Activated CD4-positive, alpha-beta T cell treated with anti-CD3 and anti-CD28 coated beads, Interleukin-10, Interleukin-2, amounts not matched to agents 100 ng/mL and 50 ng/mL, durations not matched to agents 16 hours and 8 hours (primary cell): ENCODE results near the gene SULF2.

Experiments used
- DNase-seq: peaks from one replicate; pipeline ENCODE4 v3.0.0-alpha.2; 2020

Gene SULF2

GRCh38 chr20:47782920-47783552 lies 2.2 kb downstream of the SULF2 start:
- DNase-seq, result no peak

DNA sequence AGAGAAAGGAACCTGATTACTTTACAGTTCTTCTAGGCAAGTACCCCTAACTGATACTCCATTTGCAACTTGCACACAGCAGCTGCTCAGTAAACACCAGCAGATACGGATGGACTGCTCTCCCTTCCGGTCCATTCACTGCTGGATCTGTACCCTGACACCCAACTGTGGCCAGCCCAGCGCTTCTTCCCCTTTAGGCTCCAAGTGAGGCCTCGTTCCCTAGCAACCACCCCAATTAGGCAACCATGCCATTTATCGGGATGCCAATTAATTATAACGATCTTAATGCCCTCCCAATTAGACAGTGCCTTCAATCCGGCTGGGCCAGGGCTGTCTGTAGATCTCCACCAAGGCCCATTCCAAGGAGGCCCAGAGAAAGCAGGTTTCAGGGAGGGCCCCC lies 3.2 kb downstream of the SULF2 start:
- DNase-seq, result no peak

GRCh38 chr20:47781632-47782031 lies 3.6 kb downstream of the SULF2 start:
- DNase-seq, result no peak

DNA sequence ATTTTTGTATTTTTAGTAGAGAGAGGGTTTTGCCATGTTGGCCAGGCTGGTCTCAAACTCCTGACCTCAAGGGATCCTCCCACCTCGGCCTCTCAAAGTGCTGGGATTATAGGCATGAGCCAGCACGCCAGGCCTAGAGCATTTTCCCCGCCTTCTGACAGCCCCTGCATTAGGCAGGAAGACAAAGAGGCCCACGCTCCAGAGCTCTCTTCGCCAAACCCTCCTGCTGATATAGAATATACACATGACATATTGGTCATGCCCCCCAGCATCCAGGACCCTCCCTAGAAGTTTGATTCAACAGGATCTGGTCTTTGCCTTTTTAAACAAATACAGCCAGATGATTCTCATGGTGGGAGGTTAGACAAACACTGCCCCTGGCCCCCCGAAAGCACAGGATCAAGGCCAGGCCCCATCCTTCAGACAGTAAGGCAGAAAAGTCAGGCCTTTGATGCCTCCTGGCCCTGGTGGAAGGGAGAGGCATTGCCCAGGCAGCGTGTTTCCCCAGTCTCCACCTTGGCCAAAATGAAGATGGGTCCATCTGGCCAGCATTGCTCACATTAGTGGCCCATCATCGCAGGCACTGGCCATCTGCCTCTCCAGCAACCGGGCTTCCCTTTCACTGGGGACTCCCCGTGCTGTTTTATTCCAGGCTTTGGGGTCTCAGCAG lies 4.4 kb downstream of the SULF2 start:
- DNase-seq, result no peak

DNA sequence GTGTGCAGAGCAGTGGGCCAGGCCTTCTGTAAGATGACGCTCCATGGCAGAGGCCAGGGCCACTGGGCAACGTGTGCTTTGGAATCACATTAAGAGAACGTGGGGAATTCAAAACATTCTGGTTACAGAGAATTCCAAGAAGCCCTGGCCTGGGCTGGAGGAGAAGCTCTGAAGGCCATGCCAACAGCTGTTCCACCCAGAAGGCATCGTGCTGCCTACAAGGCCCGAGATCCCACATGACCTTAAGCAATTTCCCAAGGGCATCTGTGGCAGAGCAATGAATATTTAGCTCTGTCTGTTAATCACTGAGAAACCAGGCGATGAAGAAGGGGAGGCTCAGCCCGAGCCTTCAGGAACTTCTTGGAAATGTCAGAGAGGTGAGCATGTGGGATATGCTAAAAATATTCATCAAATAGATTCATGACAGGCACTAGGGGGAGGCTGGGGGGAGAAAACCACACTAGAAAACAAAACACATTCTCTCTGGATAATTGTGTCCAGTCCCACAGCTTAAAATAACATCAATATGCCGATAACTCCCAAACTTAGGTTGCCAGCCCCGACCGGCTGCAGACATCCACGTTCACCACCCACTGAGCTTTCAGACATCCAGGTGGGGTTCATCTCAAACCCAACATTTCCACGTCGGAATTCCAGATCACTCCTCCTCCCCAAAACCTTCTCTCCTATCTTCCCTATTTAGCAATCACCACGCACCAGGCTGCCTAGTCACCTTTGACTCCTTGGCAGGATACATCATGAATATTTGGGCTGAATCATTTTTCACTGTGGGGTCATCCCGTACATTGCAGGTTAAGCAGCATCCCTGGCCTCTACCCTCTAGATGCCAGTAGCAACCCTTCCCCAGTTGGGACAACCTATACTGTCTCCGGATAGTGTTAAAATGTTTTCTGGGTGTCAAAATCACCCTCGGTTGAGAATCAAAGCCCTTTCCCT lies 6.6 kb downstream of the SULF2 start:
- DNase-seq, result no peak

- DNase-seq, result no peak
Observed at GRCh38 chr20:47777220-47777619, 8.1 kb downstream of the SULF2 start.

- DNase-seq, result no peak
Observed at GRCh38 chr20:47776639-47777038, 8.6 kb downstream of the SULF2 start.

- DNase-seq, result no peak
Observed at GRCh38 chr20:47775841-47776240, 9.4 kb downstream of the SULF2 start.

GRCh38 chr20:47775039-47775438 lies 10.2 kb downstream of the SULF2 start:
- no peak for DNase-seq

GRCh38 chr20:47774131-47774777 lies 11.0 kb downstream of the SULF2 start:
- DNase-seq, result no peak

DNA sequence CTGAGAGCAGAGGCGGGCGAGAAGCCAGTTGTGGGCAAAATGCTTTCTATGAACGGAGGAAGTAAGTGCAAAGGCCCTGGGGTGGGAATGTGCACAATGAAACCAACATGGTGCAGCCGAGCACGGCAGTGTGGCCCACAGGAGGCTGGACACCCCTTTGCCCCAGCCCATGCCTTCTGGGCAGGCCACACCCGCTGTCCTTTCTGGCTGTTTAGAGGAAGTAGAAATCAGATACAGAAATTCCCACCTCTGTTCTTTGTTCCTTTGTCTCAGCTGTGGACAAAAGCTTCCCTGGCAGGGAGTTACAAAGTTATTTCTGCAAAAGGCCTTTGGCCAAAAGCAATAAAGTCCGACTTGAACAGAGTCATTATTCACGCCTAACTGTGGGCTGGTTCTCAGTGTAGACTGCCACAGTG lies 11.9 kb downstream of the SULF2 start:
- no peak for DNase-seq

DNA sequence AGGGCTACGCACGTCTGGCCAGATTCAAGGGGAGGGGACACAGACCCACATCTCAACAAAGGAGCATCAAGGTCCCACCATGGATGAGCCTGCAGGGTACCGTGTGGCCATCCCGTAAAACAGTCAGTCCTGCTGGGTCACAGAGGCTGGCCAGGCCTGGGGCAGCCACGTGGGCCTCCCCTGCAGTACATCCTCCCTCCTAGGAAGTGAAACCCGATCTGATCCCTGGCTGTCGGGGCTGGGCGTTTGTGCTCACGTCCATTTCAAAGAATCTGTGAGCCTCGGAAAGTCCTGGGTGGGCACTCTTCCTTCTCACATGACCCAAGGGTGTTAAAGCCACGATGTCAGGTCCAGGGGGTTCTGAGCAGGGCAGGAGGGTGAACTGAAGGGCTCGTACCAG lies 14.3 kb downstream of the SULF2 start:
- DNase-seq, result no peak

DNA sequence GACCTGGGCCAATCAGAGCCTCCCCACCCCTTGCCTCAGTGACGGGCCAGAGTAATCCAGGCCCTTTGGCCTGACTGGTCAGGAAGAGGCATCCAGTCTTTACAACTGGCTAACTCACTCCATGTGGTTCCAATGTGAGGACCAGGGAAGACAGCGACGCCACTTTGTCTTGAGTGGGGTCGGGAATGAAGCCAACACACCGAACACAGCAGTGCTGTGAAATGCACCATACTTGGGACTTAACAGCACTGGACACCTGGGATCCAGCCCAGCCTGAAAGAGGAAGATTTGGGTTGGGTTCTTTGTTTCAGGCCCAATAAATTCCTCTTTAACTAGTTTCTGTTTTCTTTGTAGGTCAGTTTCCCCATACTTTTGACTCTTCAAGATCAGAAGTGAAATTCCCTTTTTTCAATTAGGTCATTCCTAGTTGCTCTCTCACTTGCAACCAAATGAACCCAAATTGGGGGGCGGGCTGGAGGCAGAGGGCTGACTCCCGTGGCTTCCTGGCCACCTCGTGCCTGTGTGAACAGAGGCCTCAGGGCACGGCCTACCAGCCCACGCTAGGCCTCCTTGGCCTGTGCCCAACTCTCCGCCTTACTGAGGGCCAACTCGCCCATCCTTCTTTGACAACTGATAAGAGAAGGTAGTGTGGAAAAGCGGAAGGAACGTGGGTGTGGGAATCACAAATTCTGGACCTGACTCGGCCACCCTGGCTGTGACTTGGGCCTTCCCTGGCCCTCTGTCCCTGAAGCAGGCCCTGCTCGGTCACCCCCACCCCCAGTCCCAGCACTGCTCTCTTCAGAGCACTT lies 17.1 kb downstream of the SULF2 start:
- no peak for DNase-seq

- DNase-seq, result no peak
Observed at GRCh38 chr20:47765691-47766594, 19.3 kb downstream of the SULF2 start.

DNA sequence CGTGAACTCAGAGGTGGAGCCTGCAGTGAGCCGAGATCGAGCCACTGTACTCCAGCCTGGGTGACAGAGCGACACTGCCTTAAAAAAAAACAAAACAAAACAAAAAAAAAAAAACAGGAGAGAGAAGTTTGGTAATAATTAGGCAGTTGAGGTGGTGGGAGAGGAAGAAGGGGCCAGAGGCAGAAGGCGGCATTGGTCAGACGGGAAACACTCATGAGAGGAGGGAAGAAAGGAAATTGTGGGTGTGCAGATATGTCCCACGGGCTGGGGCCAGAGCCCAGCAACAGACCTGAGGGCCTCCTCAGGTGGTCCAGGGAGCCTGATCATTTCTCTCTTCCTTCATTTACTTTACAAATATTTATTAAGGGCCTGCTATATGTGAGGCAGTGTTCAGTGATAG lies 20.0 kb downstream of the SULF2 start:
- DNase-seq, result no peak

GRCh38 chr20:47764154-47764733 lies 21.0 kb downstream of the SULF2 start:
- no peak for DNase-seq

DNA sequence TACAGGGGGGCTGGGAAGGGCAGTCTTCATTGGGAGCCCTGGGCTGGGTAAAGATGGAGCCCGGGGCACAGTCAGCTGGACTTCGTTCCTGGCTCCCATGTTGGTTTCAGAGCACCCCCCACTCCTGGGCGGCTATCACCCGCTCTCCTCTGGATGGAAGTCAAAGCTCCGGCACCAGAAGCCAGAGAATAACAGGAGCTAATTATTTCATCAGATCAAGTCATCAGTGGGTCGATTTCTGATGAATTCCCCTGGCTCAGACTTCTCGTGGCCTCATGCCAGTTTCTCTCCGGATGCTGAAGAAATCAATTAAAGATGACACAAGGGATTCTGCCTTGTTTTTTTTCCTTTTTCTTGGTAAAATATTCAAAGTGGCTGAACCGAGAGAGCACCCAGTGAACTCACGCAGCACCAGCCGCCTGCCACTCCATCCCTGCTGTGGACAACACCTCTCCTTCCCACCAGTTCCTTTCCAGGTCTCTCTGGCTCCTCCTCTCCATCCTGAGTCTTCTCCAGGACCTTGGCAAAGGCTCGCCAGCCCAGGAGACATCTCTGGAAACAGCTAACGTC lies 22.5 kb downstream of the SULF2 start:
- DNase-seq, result no peak

DNA sequence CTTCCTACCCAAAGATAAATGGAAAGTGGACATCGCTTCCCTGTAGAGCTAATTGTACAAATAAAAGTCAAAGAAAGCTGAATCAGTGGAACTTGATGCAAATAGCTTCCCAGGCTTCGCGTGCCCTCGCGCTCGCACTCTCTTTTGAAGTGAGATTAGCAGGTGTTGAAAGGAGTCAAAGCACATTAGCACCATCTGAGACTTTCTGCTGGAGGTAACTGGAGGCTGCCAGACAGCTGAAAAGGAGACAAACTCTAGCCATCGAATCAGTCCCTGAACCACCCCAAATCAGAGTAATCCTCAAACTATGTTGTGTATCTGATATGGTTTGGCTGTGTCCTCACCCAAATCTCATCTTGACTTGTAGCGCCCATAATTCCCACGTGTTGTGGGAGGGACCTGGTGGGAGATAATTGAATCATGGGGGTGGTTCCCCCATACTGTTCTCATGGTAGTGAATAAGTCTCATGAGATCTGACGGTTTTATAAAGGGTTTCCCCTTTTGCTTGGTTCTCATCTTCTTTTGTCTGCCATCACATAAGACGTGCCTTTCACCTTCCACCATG lies 23.7 kb downstream of the SULF2 start:
- no peak for DNase-seq

DNA sequence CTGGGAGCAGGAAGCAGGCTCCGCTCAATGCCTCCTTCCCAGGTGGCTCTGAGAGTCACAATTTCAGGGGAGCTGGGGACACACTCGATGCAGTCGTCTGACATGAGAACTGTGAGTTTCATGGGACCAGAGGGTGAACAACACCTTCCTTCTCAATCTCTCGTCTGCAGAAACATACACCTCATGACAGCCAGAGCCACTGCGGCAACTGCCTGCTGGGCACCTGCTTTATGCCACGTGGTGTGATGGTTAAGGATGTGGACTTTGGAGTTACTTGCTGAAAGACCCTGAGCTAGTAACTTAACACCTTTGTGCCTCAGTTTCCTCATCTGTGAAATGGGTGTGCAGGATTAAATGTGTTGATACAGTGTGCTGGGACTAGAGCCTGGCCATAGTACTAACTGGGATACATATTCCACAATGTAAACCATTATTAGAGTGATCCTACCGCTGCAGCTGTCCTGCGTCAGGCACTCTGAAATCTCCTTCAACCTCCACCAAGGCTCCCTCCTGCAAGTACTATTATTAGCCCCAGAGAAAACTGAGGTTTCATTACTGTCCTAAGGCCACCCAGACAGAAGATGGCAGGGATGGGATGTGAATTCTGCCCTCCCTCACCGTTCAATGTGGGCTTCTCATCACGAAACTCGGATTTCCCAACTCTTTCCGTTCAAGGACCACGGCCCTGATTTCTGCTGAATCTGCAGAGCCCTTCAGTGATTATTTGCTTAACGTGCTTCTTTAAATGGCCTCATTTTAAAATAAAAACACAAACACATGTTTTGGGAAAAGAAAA lies 24.4 kb downstream of the SULF2 start:
- no peak for DNase-seq
